OCI-LY3 (cell line): ENCODE results near the gene PAXIP1.

Source experiments
- H2AFZ ChIP-seq: fragments of 200-600, 300-600 bp; shearing (Covaris generic); 2 replicates; pipeline ENCODE4 v1.6.0; 2014; ENCODE audit warnings: antibody characterized with exemption, low read depth, low read length
- H3K27ac ChIP-seq: fragments of 200-600, 300-600 bp; sonication (generic); 2 replicates; pipeline ENCODE4 v1.5.1; 2014; ENCODE audit warnings: mild to moderate bottlenecking, low read length, moderate library complexity, mixed read lengths
- H3K27me3 ChIP-seq: fragments of 200-600, 300-600 bp; sonication (generic); 2 replicates; pipeline ENCODE4 v1.6.1; 2014; ENCODE audit warnings: low read depth, low read length, mixed read lengths
- H3K36me3 ChIP-seq: fragments of 200-600, 300-600 bp; sonication (generic); replicated peaks from 2 replicates; pipeline ENCODE3; 2014; ENCODE audit warnings: low read depth, low read length, mixed read lengths
- H3K4me1 ChIP-seq: fragments of 300-600, 200-600 bp; sonication (generic); 2 replicates; pipeline ENCODE4 v1.6.1; 2014; ENCODE audit warnings: low read length, mixed read lengths
- H3K4me2 ChIP-seq: fragments of 200-600, 300-600 bp; sonication (generic); 2 replicates; pipeline ENCODE4 v1.6.1; 2014; ENCODE audit warnings: low read length, mixed read lengths
- H3K4me3 ChIP-seq: fragments of 300-600, 200-600 bp; sonication (generic); 2 replicates; pipeline ENCODE4 v1.5.1; 2014; ENCODE audit warnings: antibody characterized with exemption, mild to moderate bottlenecking, low read length, moderate library complexity
- H3K79me2 ChIP-seq: fragments of 300-600, 200-600 bp; shearing (Covaris generic); 2 replicates; pipeline ENCODE4 v1.6.1; 2014; ENCODE audit warnings: mild to moderate bottlenecking, low read length, mixed read lengths
- H3K9ac ChIP-seq: fragments of 300-600, 200-600 bp; shearing (Covaris generic); 2 replicates; pipeline ENCODE4 v1.6.0; 2014; ENCODE audit warnings: mild to moderate bottlenecking, low read length, moderate library complexity
- H3K9me3 ChIP-seq: fragments of 200-600, 300-600 bp; shearing (Covaris generic); 2 replicates; pipeline ENCODE4 v1.6.1; 2014; ENCODE audit warnings: low read length, mixed read lengths; ENCODE audit not compliant: insufficient read depth
- H4K20me1 ChIP-seq: fragments of 200-600, 300-600 bp; sonication (generic); 2 replicates; pipeline ENCODE4 v1.6.1; 2016; ENCODE audit warnings: low read length, mixed read lengths; ENCODE audit not compliant: insufficient read depth
- EZH2phosphoT487 ChIP-seq: fragments of 200-600 bp; shearing (Covaris generic); IDR thresholded peaks from 2 replicates; pipeline ENCODE4 v1.6.1; 2018; ENCODE audit warnings: antibody characterized with exemption, mixed run types, low read depth
- TF ChIP-seq, protein P1 (sequence below): fragments of 200-600, 300-600 bp; sonication (generic); IDR thresholded peaks from 2 replicates; pipeline ENCODE4 v1.5.1; 2014; ENCODE audit warnings: antibody characterized with exemption, low read length, low read depth

Gene PAXIP1

DNA sequence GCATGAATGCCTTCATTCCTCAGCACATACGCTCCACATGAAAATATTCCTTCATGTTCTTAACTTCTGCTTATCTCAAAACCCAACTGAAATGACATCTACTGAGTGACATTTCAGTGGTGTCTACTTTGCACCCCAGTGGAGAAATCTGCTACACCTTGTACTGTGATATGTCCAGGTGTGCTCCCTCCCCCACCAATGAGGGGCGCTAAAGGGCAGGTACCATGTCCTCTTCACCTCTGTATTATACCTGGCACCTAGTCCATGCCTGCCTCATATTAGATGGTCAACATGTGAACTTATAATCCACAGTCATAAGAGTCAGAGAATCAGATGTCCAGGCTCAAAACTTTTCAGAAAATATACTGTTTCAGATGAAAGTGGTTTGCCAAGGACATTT is 2.1 kb downstream of the PAXIP1 start:
- H3K4me2 ChIP-seq = peak overlapping the region; percentile 97
- H3K4me1 ChIP-seq = peaks cover 25% of the 10 kb centered on the region
- H4K20me1 ChIP-seq = peaks cover 27% of the 10 kb centered on the region
- H3K36me3 ChIP-seq = peaks cover 50% of the 10 kb centered on the region
- no peak overlapping the region for H3K27ac ChIP-seq
- peak overlapping the region; percentile 92; the same call in 1 of the 2 replicates for H3K4me3 ChIP-seq
- no peak overlapping the region for H2AFZ ChIP-seq
- TF ChIP-seq, protein P1, sequence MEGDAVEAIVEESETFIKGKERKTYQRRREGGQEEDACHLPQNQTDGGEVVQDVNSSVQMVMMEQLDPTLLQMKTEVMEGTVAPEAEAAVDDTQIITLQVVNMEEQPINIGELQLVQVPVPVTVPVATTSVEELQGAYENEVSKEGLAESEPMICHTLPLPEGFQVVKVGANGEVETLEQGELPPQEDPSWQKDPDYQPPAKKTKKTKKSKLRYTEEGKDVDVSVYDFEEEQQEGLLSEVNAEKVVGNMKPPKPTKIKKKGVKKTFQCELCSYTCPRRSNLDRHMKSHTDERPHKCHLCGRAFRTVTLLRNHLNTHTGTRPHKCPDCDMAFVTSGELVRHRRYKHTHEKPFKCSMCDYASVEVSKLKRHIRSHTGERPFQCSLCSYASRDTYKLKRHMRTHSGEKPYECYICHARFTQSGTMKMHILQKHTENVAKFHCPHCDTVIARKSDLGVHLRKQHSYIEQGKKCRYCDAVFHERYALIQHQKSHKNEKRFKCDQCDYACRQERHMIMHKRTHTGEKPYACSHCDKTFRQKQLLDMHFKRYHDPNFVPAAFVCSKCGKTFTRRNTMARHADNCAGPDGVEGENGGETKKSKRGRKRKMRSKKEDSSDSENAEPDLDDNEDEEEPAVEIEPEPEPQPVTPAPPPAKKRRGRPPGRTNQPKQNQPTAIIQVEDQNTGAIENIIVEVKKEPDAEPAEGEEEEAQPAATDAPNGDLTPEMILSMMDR = peak; percentile 51
- no peak for TF ChIP-seq EZH2phosphoT487
- H3K9me3 ChIP-seq = no peaks in the 10 kb centered on the region
- H3K9ac ChIP-seq = no peak overlapping the region
- peaks cover 87% of the 10 kb centered on the region for H3K79me2 ChIP-seq
- H3K27me3 ChIP-seq = no peaks in the 10 kb centered on the region

DNA sequence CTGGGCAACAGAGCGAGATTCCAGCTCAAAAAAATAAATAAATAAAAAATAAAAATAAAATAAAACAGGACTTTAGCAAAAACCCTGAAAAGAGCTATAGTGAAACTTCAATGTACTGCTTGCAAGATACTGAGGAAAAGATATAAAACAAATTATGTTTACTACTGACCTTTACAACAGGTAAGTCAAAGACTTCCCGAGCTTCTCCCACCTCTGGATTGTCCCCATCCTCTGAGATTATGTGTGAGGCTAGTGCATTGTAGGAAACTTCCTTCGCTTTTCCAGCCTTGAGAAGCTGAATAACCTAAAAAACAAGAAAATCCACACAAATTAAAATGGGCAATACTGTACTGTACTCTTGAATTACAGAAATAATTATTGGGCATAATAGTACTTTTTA is 4.4 kb downstream of the PAXIP1 start:
- H4K20me1 ChIP-seq = peaks cover 27% of the 10 kb centered on the region
- no peak overlapping the region for H2AFZ ChIP-seq
- peaks cover 82% of the 10 kb centered on the region for H3K79me2 ChIP-seq
- H3K9me3 ChIP-seq = no peaks in the 10 kb centered on the region
- peaks cover 17% of the 10 kb centered on the region for H3K4me1 ChIP-seq
- H3K9ac ChIP-seq = no peak overlapping the region
- H3K27me3 ChIP-seq = no peaks in the 10 kb centered on the region
- no peak overlapping the region for H3K4me3 ChIP-seq
- no peak overlapping the region for H3K27ac ChIP-seq
- H3K4me2 ChIP-seq = no peak overlapping the region
- TF ChIP-seq EZH2phosphoT487 = no peak
- TF ChIP-seq, protein P1 = no peak
- H3K36me3 ChIP-seq = peaks cover 45% of the 10 kb centered on the region

DNA sequence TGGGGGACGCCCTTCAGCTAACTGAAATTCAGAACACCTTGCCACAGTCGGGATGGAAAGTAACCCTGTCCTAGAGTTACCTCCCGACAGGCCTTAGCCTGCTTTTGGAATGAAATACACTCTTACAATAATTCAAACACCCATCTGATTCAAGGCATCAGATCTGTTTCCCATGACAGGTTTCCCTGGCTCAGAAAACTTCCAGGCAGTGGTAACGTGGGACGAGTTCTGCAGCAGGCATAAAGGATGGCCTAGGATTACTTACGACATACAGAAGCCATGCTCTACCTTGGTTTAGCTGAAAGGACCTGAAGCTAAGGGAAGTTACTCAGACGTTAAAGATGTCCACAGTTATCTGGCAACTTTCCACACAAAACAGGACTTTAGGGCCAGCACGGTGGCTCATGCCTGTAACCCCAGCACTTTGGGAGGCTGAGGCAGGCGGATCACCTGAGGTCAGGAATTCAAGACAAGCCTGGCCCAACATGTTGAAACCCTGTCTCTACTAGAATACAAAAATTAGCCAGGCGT is 5.0 kb downstream of the PAXIP1 start:
- Histone ChIP-seq H3K27me3 (no peaks in the 10 kb centered on the region), H3K4me1 (peaks cover 17% of the 10 kb centered on the region), H4K20me1 (peaks cover 27% of the 10 kb centered on the region), H3K4me3 (no peak overlapping the region), H3K79me2 (peaks cover 85% of the 10 kb centered on the region), H2AFZ (no peak overlapping the region), H3K36me3 (peaks cover 50% of the 10 kb centered on the region), H3K9me3 (no peaks in the 10 kb centered on the region), H3K4me2 (no peak overlapping the region), H3K27ac (no peak overlapping the region), H3K9ac (no peak overlapping the region)
- TF ChIP-seq, protein P1 = no peak
- no peak for TF ChIP-seq EZH2phosphoT487

DNA sequence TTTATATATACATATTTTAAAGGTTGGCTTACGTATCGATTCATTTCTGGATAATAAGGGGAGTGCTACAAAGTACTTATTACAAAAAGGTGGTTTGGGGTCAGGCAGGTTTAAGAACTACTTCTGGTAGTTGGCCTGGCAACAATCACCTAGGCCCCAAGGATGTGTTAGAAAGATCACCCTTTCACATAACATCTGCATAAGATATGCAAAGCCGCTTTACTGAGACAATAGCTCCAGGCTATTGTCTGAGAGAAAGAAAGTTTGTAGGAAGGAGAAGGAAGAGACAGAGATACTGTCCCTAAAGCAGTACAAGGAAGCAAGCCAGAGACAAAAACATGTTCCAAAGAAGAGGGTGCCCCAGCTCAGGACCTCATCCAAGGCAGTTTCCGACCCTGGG is 6.2 kb downstream of the PAXIP1 start:
- Histone ChIP-seq H3K27me3 (no peaks in the 10 kb centered on the region), H3K27ac (no peak overlapping the region), H3K9me3 (no peaks in the 10 kb centered on the region), H3K79me2 (peaks cover 81% of the 10 kb centered on the region), H3K4me2 (no peak overlapping the region), H3K9ac (no peak overlapping the region), H3K4me3 (no peak overlapping the region), H2AFZ (no peak overlapping the region), H3K36me3 (peaks cover 58% of the 10 kb centered on the region), H3K4me1 (peaks cover 16% of the 10 kb centered on the region), H4K20me1 (peaks cover 27% of the 10 kb centered on the region)
- TF ChIP-seq, protein P1 = no peak
- TF ChIP-seq EZH2phosphoT487 = no peak
